GM12864 (cell line): ENCODE results near the gene ATG5.

ENCODE experiments used
- DNase-seq: peaks from one replicate; pipeline ENCODE4 v3.0.0-alpha.2; 2011; ENCODE audit warnings: low read depth
- H3K4me3 ChIP-seq: 2 replicates; pipeline ENCODE4 v1.5.1; 2011; ENCODE audit warnings: mild to moderate bottlenecking, low read depth, low read length, control low read depth
- CTCF ChIP-seq: IDR thresholded peaks from 2 replicates; pipeline ENCODE4 v1.5.1; 2011; ENCODE audit warnings: low read depth, mild to moderate bottlenecking, moderate library complexity, low read length, control low read depth, inconsistent platforms; ENCODE audit errors: missing control alignments

The ATG5 gene

DNA sequence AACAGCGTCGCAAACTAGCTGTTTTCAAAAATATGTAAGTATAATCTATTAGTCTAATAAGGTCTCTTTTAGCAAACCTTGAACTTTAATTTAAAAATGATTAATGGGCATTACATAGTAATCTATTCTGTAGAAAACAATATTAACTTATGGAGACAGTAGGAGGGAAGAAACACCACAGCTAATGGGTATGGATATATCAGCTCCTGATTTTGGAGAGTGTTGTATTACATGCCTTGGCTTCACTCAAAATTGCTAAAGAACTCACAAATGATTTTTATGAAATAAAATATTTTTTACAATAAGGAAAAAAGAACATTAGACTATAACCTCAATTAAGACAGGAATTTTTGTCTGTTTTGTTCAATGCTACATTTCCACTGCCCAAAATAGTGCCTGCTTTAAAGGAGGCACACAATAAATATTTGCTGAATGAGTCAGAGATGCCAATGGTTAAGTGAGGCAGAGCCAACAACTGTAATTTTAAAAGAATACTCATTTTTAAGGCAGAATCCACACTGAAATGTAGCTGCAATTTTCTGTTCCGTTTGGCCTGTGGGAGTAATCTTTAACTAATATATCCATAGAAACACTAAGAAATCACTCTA is 15.7 kb downstream of the ATG5 start:
- no peak overlapping the region for H3K4me3 ChIP-seq

GRCh38 chr6:106308985-106309384 is 16.6 kb downstream of the ATG5 start:
- DNase-seq: no peak
- H3K4me3 ChIP-seq: no peak overlapping the region
- no peak for TF ChIP-seq CTCF

More for the DNA sequence above, 15.7 kb downstream of the ATG5 start:
- no peak for DNase-seq
- no peak for TF ChIP-seq CTCF

DNA sequence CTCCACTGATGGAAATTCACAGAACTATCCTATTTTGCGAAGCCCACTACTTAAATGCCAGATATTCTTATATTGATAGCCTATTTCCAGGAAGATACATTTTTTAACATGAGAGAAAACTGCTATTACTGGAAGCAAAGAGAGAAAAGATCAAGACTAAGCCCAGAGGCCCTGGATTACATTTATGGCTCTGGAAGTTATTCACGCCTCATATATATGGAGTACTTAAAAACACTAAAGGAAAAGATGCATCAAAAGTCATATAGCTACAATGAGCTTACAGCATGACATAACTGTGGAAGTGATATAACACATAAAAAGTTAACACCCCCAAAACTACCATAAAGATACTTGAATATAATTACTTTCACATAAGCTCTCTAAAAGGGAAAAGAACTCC is 19.8 kb downstream of the ATG5 start:
- no peak for DNase-seq
- H3K4me3 ChIP-seq: no peak overlapping the region
- TF ChIP-seq CTCF: no peak

- TF ChIP-seq CTCF: peak; percentile 39
- H3K4me3 ChIP-seq: no peak overlapping the region
- no peak for DNase-seq
Observed at GRCh38 chr6:106300944-106301343, 24.6 kb downstream of the ATG5 start.

GRCh38 chr6:106300020-106300780 is 25.4 kb downstream of the ATG5 start:
- TF ChIP-seq CTCF: no peak
- no peak overlapping the region for H3K4me3 ChIP-seq
- DNase-seq: no peak

GRCh38 chr6:106293116-106293515 is 32.4 kb downstream of the ATG5 start:
- no peak for DNase-seq
- TF ChIP-seq CTCF: no peak
- no peak overlapping the region for H3K4me3 ChIP-seq

DNA sequence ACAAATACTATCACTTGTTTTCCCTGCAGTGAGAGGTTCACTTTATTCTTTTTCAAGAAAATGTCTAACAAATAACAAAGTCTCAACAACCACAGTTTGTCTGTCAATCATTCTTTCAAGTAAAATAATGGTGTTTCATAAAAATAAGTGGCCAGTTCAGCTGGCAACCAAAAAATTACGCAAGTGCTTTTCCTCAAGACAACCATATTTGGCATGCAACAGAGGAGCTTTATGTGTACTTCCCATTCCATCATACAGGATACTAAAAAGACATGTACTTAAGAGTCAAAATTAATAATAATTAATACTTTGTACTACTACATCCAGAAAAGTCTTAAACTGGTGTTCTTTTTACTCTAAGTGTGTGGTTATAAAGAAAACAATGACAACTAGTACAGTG is 34.6 kb downstream of the ATG5 start:
- H3K4me3 ChIP-seq: no peak overlapping the region
- TF ChIP-seq CTCF: no peak
- no peak for DNase-seq
